Endodermal cell (in vitro differentiated cells): ENCODE results near the gene MRPL40. TPM values are rescaled to one million over a fixed set of nuclear protein-coding genes. Genes with fewer than 3 reads are reported as not detected.

Source experiments
- DNase-seq: peaks from one replicate; pipeline ENCODE4 v3.0.0-alpha.2; 2017
- H3K27ac ChIP-seq: 2 replicates; pipeline ENCODE4 v1.5.1; 2013; ENCODE audit warnings: mild to moderate bottlenecking, low read depth, low read length, moderate library complexity
- H3K27me3 ChIP-seq: 2 replicates; pipeline ENCODE4 v1.6.1; 2013; ENCODE audit warnings: mild to moderate bottlenecking, low read length, moderate library complexity; ENCODE audit not compliant: insufficient read depth, control insufficient read depth, poor library complexity, severe bottlenecking
- H3K36me3 ChIP-seq: 2 replicates; pipeline ENCODE4 v1.7.0; 2013; ENCODE audit warnings: mild to moderate bottlenecking, low read length, moderate library complexity; ENCODE audit not compliant: control insufficient read depth, insufficient read depth
- H3K4me1 ChIP-seq: one replicate; pipeline ENCODE4 v1.7.0; 2013; ENCODE audit warnings: low read length; ENCODE audit not compliant: control insufficient read depth, insufficient read depth
- H3K4me3 ChIP-seq: 2 replicates; pipeline ENCODE4 v1.5.1; 2013; ENCODE audit warnings: mild to moderate bottlenecking, low read length, moderate library complexity
- H3K9ac ChIP-seq: 2 replicates; pipeline ENCODE4 v1.6.1; 2013; ENCODE audit warnings: mild to moderate bottlenecking, low read length, moderate library complexity; ENCODE audit not compliant: poor library complexity, severe bottlenecking; ENCODE audit errors: extremely low read depth
- H3K9me3 ChIP-seq: 2 replicates; pipeline ENCODE4 v1.6.1; 2013; ENCODE audit warnings: mild to moderate bottlenecking, low read length, moderate library complexity; ENCODE audit not compliant: control insufficient read depth
- H3K27ac Mint-ChIP-seq: 2 replicates; pipeline ENCODE4 v1.8.0; 2020; ENCODE audit warnings: mixed read lengths
- H3K27me3 Mint-ChIP-seq: 2 replicates; pipeline ENCODE4 v1.8.0; 2021; ENCODE audit warnings: mild to moderate bottlenecking, mixed read lengths; ENCODE audit not compliant: insufficient read depth
- H3K36me3 Mint-ChIP-seq: 2 replicates; pipeline ENCODE4 v1.8.0; 2020; ENCODE audit warnings: low read depth, mixed read lengths
- H3K4me1 Mint-ChIP-seq: 2 replicates; pipeline ENCODE4 v1.8.0; 2020; ENCODE audit warnings: mixed read lengths
- H3K4me3 Mint-ChIP-seq: 2 replicates; pipeline ENCODE4 v1.8.0; 2020; ENCODE audit warnings: mild to moderate bottlenecking, moderate library complexity, mixed read lengths
- H3K9me3 Mint-ChIP-seq: 2 replicates; pipeline ENCODE4 v1.8.0; 2020; ENCODE audit warnings: mild to moderate bottlenecking, mixed read lengths
- CTCF ChIP-seq: fragments of 200-600 bp; sonication (generic); conservative IDR thresholded peaks from 2 replicates; pipeline ENCODE4 v1.5.0; 2021; ENCODE audit warnings: antibody characterized with exemption, mild to moderate bottlenecking
- WGBS, 2 experiments: methylation state at CpG; one replicate each; pipeline versions ENCODE4 v1.1.5 to v1.1.7; 2013; ENCODE audit warnings: missing lambda C conversion rate in 2 of 2, mixed read lengths in 1 of 2; ENCODE audit not compliant: insufficient coverage in 1 of 2, insufficient read length in 1 of 2; 5-methylcytosine and 5-hydroxymethylcytosine counted together
- total RNA-seq, 2 donors: library from RNA; stranded (reverse); fragmentation: NEBNext Ultra II Directional in 1 of 2; extraction: Animal tissue kit (Norgen Biotek cat#: 25700) in 1 of 2; gene quantifications; 2 replicates in 1 of 2; 3 replicates in 1 of 2; pipeline ENCODE4 v1.2.1, GENCODE V29; 2021

MRPL40 gene
- total RNA-seq, 2 donors from 2014 or later, result 20.3 to 26.5 TPM

DNA sequence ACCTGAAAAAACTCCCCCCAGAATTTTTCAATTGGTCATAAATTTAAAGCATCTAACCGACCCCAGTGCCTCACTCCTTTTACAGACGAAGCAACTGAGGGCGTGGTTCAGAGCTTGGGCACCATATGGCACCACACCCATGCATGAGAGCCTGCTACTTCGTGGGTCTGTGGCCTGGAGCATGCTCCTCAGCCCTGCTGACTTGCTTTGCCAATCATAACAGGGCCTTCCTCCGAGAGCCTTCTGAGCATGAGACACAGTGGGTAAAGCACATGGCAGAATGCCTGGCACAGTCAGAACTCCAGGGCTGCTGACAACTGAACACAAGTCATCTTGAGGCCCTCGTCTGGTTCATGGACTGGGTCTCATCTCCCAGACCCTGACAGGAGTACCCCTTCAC, 34.1 kb upstream of the MRPL40 start:
- no peak overlapping the region for H3K27ac Mint-ChIP-seq
- no peaks in the 10 kb centered on the region for H3K4me1 ChIP-seq
- no peaks in the 10 kb centered on the region for H3K27me3 ChIP-seq
- H3K27ac ChIP-seq, result no peak overlapping the region
- TF ChIP-seq CTCF, result no peak
- H3K9me3 Mint-ChIP-seq, result no peaks in the 10 kb centered on the region
- no peaks in the 10 kb centered on the region for H3K4me1 Mint-ChIP-seq
- no peak for DNase-seq
- 92 to 100% methylated on average over 6 of the region's 6 CpGs for WGBS, 2 experiments
- no peaks in the 10 kb centered on the region for H3K9me3 ChIP-seq
- H3K4me3 Mint-ChIP-seq, result no peak overlapping the region
- no peak overlapping the region for H3K4me3 ChIP-seq
- peaks cover 84% of the 10 kb centered on the region for H3K36me3 ChIP-seq
- H3K36me3 Mint-ChIP-seq, result peaks cover 51% of the 10 kb centered on the region
- no peak overlapping the region for H3K9ac ChIP-seq
- H3K27me3 Mint-ChIP-seq, result no peaks in the 10 kb centered on the region

GRCh38 chr22:19398652-19399051, 33.7 kb upstream of the MRPL40 start:
- no peak for DNase-seq
- Mint-ChIP-seq H3K27me3 (no peaks in the 10 kb centered on the region), H3K36me3 (peaks cover 50% of the 10 kb centered on the region), H3K4me1 (no peaks in the 10 kb centered on the region), H3K4me3 (no peak overlapping the region), H3K9me3 (no peaks in the 10 kb centered on the region), H3K27ac (no peak overlapping the region)
- no peak for TF ChIP-seq CTCF
- 85 to 100% methylated on average over 1 to 2 of the region's 2 CpGs for WGBS, 2 experiments
- H3K4me3 ChIP-seq, result no peak overlapping the region
- peaks cover 84% of the 10 kb centered on the region for H3K36me3 ChIP-seq
- no peaks in the 10 kb centered on the region for H3K27me3 ChIP-seq
- H3K4me1 ChIP-seq, result no peaks in the 10 kb centered on the region
- H3K9ac ChIP-seq, result no peak overlapping the region
- H3K9me3 ChIP-seq, result no peaks in the 10 kb centered on the region
- H3K27ac ChIP-seq, result no peak overlapping the region

DNA sequence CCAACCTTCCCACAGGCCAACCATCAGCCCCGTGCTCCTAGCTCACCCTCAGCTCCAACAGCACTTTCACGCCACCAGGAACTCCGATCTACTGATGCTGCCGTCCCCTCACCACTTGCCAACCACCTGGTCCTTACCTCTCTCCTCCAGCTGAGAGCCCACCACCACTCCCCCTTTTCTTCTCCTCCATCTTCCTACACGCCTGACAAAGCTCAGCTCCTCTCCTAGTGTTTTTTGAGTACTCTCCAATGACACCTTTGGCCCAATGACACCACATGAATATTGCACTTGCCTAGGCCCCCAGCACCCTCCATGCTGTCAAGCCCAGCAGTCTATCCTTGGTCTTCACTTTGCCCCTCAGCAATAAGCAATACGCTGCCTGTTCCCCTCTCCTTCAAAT, 31.5 kb upstream of the MRPL40 start:
- H3K9me3 Mint-ChIP-seq, result no peaks in the 10 kb centered on the region
- Histone ChIP-seq H3K27me3 (no peaks in the 10 kb centered on the region), H3K9me3 (no peaks in the 10 kb centered on the region), H3K4me3 (no peak overlapping the region), H3K4me1 (no peaks in the 10 kb centered on the region), H3K36me3 (peaks cover 85% of the 10 kb centered on the region), H3K9ac (no peak overlapping the region), H3K27ac (no peak overlapping the region)
- DNase-seq, result no peak
- H3K27ac Mint-ChIP-seq, result no peak overlapping the region
- 89 to 95% methylated on average over 6 of the region's 6 CpGs for WGBS, 2 experiments
- H3K4me1 Mint-ChIP-seq, result no peaks in the 10 kb centered on the region
- H3K27me3 Mint-ChIP-seq, result no peaks in the 10 kb centered on the region
- no peak for TF ChIP-seq CTCF
- peaks cover 54% of the 10 kb centered on the region for H3K36me3 Mint-ChIP-seq
- no peak overlapping the region for H3K4me3 Mint-ChIP-seq
